ENCODE data around the gene RFT1.

Gene RFT1, protein sequence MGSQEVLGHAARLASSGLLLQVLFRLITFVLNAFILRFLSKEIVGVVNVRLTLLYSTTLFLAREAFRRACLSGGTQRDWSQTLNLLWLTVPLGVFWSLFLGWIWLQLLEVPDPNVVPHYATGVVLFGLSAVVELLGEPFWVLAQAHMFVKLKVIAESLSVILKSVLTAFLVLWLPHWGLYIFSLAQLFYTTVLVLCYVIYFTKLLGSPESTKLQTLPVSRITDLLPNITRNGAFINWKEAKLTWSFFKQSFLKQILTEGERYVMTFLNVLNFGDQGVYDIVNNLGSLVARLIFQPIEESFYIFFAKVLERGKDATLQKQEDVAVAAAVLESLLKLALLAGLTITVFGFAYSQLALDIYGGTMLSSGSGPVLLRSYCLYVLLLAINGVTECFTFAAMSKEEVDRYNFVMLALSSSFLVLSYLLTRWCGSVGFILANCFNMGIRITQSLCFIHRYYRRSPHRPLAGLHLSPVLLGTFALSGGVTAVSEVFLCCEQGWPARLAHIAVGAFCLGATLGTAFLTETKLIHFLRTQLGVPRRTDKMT

DNA sequence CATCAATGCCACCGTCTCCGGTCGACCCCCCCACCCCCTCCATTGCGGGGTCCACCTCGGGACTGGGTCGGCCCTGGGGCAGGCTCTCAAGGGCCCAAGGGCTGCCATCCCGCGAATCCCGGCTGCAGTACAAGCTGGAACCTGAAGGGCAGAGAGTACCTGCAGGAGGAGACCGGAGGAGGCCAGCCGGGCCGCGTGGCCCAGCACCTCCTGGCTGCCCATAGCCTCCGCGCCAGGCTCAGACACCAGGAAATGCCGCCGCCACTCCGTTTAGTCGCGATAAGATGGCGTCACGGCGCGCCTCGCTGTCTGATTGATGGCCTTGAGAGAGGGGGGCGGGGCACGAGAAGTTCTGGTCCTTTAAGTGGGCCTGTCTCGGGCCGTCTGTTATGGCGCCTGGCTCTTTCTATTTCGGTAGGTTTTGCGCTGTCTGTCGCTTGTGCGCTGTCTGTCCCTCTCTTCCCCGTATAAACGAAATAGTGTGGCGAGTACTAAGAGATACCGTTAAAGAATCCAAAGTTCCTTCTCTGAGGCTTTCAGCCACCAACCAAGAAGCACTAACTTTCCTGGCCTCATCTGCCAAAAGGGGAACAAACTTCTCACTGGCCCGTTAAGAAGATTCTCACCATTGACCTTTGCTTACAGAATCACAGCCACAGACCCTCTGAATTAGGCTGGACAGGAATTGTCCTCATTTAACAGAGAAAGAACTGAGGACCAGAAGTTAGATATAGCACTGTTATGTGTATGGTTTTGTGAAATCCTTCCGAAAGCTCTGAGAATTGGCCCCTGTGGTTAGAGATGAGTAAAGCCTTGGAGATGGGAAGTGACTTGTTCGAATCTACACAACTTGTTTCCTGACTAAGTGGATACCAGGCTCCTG lies at the start of gene RFT1:
Gene RFT1, minus strand, starts transcription at position 257 of the 883 bp plus-strand sequence. Its CDS starts 35 bp downstream, at position 222.
- DNase-seq: peak; percentile 97

DNA sequence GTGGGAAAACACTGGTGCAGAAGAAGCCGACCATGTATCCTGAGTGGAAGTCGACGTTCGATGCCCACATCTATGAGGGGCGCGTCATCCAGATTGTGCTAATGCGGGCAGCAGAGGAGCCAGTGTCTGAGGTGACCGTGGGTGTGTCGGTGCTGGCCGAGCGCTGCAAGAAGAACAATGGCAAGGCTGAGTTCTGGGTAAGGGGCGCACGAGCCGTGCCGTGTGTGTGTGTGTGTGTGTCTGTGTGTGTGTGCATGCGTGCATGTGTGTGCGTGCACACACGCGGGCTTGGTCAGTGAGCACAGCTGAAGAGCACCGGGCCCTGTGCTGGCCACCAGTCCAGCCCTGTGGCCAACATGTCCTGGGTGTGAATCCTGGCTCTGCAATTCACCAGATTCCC lies 49.3 kb upstream of the RFT1 start:
- no peak for DNase-seq

DNA sequence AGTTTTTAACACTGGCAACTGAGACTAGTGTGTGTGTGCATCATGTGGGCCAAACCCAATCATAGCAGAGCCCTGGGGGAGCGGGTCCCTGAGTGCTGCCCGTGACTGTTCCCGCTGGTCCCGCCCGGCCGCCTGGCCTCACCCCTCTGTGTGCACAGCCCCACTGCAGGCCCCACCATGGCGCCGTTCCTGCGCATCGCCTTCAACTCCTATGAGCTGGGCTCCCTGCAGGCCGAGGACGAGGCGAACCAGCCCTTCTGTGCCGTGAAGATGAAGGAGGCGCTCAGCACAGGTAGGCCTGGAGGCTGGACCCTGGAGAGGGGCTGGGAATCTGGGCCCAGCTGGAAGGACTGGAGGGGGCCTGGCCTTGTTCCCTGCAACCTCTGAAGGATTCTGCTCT lies 48.0 kb upstream of the RFT1 start:
- DNase-seq: no peak

DNA sequence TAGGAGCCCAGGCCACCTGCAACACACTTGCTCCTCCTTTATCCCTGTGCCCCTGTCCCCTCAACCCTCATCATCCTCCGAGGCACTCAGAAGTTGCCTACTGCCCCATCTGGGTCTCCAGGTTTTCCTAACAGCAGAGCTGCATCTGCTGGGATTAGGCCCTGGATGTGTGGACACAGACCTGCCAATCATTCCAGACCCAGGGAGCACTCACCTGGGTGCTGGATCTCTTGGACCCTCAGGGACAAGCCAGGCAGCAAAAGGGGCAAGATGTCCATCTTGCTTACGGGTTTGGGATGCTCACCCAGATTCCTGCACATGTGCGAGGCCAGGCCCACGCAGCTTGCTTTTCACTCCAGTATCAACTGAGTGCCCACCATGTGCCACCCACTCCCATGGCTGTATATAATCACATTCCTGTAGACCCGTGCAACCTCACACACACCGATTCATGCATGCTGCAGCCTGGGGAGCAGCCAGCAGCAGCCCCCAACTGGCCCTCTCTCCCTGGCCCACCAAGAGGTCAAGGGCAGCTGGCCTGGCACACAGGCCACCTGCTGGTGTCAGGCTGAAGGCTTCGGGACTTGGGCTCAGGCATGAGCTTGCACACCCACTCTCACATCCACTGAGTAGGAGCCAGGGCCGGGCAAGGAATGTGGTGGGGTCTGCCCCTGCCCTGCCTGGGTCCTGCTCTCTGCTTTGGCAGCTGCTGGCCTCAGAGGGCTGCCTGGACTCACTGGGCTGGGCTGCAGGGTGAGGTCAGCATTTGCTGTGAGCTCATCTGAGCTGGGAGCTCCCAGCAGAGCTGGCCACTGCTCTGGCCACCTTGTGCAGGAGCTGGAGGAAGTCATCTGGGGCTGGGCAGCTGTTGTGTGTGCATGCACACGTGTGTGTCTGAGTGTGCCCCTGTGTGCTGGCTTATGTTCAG lies 45.6 kb upstream of the RFT1 start:
- no peak for DNase-seq

DNA sequence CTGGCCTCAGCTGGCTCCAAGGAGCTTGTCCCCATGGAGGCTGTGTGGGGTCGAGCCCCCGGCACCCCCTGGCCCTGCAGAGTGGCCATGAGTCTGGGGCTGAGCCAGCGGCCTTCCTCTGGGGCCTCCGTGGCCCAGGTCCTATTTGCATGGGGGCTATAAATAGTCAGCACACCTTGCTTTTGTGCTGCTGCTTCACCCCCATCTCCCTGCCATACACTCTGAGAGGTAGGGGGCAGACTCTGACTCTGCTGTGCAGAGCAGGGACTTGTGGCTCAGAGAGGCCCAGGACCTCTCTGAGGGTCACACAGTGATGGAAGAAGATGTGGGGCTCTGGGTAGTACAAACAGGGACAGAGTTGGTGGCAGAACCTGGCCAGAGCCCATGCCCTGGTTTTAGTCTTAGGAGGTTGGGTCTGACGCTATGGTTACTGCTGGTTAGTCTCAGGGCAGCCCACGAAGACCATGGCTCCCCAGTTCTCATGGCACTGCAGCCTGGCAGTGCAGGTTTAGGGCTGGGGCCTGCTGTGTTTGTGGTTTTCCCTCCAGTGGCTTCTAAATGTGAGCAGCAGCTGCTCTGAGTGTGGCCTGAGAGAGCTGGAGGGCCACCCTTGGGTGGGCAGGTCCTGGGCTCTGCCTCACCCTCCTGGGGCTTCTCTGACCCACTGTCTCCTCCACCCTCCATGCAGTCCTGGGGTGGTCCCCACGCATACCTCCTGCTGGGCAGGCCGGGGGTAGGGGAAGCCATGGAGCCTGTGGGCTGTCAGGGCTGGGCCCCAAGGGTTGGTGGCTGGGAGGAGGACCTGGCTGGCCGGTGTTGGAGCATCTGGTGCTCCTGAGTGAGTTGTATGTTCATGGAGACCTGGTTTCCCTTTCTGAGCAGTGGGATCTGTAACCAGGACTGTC lies 44.4 kb upstream of the RFT1 start:
- DNase-seq: no peak

DNA sequence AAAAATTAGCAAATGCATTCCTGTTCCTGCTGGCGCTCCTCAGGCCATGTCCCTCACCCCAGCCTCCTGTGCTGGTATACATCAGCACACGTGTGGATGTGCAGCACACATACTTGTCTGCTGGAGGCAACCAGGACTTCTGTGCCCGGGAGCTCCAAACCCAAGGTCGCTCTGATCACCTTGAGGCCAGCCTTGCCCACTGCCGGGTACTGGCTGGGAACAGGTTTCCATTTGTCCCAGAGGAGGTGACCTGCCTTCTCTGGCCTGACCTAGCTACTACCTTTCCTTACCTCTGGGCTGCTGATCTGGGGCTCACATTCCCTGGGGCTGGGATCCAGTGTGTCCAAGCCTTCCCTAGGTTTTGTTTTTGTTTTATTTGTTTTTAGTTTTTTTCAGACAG lies 42.9 kb upstream of the RFT1 start:
- no peak for DNase-seq

DNA sequence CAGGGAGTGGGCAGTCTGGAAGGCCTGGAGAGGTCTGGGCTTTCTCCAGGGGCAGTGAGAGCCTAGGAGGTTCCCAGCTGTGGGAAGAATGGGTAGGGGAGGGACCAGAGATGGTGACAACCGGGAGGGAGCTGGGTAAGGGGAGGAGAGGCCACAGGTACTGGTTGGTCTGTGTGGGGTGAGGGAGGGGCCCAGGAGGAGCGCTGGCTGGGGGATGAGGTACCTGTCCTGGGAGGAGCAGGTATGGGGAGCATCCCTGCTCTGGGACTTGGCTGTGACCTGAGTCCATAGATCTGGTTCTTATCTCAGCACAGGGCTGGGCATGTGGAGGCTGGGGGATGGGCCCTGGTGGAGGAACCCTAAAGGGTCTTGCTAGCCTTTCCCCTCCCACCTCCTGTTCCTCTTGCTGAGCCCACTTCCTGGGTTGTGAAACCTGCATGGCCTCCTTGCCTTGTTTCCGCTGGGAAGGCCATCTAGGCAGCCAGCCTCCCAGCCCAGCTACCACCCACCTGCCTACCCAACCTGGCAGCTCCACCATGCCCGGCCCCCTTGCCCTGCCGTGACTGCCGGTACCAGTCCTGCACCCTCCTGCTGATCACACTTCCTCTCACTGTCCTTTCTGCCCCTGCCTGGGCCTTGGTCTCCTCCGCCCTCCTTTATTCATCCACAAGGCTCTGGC lies 41.7 kb upstream of the RFT1 start:
- no peak for DNase-seq

DNA sequence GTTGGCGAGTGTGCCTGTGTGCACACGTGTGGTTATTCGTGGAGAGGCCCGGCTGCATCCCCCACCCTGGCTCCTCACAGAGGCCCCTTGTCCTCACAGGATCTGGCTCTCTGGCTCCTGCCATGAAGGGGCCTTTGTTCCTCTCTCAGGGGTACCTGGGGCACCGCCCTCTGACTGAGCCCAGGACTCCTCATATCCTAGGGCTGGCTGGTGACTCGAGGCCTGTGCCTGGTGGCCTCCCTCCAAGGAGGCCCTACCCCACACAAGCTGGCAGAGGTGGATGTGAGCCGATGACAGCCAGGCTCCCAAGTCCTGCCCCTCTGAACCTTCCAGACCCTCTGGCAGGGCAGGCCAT lies 40.8 kb upstream of the RFT1 start:
- DNase-seq: no peak

DNA sequence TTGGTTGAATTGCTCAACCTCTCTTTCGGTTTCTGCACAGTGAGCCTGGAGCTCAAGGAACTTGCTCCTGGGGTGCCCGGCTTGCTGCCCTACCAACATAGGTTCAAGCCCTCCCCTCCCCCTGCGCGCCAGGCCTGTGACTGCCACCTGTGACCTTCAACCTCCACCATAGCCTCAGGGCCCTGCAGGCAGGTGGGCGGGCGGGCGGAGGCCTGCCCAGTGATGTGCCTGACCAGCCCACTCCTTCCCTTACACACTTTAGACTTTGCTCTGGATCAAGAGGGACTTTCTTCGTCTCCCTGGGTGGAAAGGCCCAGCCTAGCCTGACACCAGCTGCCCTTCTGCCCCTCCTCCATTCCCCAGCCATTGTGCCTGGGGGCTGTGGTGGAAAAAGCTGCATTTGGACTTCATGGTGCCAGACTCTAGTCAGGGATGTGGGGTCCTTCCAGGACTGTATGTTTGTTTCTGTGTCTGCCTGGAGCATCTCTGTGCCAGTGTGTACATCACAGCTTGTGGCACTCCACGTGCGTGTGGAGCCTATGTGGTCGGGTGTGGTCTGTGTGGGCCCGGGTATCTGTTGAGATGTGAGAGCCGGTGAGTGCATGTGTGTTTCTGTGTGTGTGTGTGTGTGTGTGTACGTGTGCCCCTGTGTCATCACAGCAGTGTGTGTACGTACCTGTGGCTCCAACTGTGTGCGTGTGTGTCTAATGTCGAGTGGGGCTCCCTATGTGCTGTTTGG lies 40.3 kb upstream of the RFT1 start:
- peak; percentile 71 for DNase-seq

DNA sequence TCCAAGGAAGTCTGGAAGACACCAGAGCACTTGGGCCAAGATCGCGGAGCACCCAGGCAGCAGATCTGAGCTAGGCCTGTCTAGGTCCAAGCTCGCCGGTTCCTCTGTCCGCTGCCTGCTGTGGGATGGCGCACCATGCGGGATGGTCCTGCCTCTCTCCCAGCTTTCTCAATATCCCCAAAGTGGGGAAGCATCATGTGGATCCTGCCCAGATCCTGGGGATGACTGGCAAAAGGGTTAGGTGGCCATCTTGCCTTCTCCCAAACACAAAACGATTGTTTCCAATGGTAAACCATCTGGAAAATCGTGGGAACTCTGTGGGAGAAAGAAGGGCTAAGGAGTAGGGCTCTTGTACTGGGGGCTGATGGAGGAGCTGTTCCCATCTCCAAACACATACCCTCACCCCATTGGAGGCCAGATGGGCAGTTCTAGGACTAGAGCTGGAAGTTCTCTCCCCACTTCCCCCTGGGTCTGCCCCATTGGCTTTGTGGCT lies 39.6 kb upstream of the RFT1 start:
- DNase-seq: no peak

DNA sequence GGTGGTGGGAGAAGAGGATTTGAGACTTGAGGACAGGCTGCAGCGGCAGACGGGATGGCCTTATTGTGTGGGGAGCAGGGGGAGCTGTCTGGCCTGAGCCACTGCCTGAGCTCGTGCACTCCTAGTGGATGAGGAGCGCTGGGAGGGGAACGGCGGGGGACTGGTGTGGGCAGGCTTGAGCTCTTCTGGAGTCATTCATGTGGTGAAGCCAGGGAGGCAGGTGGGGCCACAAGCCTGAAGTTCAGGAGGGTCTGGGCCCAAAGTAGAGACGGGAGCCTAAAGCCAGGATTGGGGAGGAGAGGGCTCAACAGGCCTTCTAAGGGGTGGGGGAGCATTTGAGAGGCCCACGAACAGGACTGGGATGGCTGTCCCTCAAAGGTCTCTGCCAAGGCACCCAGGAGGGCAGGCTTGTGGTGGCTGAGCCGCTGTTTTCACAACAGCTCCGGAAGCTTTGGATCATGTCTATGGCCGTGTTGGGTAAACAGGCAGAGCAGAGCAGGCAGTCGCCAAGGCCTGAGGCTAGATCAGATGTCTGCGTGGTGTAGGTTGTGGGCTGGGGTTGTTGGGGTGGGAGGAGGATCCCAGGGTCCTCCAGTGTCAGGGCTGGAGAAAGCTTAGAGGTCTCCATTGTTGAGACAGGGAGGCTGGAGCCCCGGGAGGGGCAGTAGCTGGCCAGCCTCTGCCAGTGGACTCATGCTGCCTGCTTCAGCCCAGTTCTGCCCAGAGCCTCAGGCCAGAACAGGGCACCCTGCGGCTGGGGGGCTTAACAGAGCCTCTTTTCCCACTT lies 39.0 kb upstream of the RFT1 start:
- DNase-seq: no peak

DNA sequence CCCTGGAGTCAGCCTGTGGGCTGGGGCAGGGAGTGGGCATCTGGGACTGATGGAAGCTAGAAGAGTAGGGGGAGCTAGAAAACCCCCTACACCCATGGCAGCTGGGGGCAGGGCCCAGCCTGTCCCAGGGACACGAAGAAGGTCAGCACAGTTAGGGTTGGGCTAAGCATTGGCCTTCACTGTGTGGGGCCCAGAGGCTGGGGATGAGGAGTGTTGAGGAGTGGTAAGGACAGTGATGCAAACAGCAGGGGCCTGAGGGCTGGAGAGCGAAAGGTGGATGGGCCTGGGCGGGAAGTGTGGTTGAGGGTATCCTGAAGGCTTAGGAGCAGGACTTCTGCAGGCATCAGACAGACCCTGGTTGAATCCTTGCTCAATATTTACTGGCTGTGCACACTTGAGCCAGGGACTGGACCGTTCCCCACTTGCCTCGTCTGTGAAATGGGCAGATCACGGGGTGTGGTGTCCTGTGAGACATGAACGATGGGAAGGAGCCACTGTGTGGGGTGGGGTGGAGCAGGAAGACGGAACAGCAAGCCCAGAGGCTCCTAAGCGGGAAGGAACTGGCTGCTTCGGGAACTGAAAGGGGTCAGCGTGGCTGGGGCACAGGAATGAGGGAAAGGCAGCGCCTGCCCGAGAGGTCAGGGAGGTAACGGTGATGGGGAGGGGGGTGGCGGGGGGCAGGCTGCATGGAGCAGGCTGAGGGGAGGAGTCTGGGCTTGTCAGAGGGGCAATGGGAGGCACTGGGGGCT lies 38.1 kb upstream of the RFT1 start:
- no peak for DNase-seq

DNA sequence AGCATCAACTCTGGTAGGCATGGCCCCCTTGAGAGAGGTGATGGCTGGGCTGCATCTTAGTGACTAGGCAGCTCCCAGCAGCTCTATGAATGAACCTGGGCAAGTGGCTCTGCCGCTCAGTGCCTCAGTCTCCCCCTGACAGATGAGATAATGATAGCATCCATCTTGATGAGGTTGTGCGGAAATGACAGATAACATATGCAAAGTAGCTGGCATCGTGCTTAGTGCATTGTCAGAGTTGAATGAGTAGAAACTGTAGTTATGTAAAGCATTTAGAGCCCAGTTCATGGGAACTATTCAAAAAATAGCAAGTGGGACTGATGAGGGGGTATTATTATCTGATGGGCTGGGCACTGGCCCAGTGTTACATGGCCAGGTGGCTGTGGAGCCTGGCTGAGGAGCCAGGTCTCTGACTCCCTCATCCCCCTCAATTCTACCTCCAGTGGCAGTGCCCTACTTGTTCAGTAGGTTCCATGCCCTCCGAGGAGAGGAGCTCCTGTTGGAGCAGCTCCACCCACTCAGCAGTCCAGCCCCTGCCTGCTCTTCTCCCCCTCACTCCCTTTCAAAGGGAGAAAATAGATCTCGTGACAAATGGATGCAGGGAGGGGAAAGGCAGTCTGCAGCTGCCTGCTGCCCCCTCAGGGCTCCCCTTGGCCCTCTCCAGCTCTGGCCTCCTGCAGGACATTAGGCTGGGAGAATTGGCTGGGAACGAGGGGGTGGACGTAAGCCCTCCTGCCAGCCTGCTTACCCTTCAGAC lies 37.4 kb upstream of the RFT1 start:
- DNase-seq: no peak

DNA sequence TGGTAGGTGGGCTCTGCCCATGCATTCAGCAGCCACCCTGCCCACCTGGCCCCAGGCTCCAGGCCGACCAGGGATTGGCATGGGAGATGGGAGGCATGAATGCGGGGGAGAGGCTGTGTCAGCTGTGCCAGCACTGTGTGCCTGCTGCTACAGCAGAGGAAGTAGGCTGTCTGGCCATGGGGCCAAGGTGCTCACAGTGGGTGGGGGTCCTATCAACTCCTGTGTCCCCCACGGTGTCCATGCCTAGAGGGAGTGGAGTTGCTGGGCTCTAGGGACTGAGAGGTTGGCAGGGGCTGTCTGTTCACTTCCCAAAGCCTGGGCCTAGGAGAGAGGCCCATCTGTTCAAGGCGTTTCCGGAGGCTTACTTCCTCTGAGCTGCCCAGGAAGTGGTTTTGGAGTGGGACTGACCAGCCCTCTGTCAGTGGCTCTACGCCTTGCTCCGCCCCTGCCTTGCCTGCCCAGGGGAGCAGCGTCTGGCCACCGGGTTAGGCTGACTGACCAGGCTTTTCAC lies 36.6 kb upstream of the RFT1 start:
- no peak for DNase-seq

DNA sequence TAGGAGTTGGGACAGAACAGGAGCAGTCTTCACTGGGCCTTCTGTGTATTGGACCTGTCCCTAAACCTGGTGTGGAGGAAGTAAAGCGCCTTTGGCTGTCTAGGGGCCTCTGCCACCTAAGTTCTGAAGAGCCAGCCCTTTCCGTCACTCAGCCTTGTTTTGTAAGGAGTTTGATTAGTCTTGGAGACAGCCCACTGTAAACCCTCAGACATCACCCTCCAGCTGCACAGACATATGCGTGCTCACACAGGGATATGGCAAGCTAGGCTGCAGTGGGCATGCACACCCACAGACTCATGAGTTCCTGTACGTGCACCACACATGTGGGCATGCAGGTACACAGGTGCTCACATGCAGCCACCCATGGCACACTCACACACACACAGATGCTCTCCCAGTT lies 36.0 kb upstream of the RFT1 start:
- no peak for DNase-seq

DNA sequence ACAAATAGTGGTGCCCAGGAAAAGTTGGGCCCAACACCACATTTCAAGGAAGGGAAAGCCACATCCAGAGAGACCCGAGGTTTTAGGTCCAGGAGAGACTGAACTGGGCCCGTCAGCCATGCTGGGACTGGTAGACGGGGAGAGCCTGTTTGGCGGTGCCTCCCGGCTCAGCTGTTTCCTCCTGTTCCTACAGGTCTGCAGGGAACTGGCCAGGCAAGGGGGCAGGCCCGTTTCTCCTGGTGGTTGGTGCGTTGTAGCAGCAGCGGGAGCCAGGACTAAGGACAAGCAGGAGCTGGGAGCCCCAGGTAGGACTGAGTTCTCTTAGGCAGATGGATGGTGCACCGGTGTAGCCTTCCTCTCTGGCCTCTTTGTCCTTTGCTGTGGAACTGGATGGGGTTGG lies 34.7 kb upstream of the RFT1 start:
- no peak for DNase-seq
